Activated naive CD8-positive, alpha-beta T cell treated with anti-CD3 and anti-CD28 coated beads, Interleukin-2, amount 10 ng/mL, durations not matched to agents 7 days and 5 days (primary cell): ENCODE results near the gene ZFTA. TPM values are rescaled to one million over a fixed set of nuclear protein-coding genes. Genes with fewer than 3 reads are reported as not detected.
"Not testable (repeated sequence)": the region's sequence is repeated elsewhere in the genome, so short reads cannot be mapped to it uniquely, and the experiment has no call there.

Experiments
- ATAC-seq: fragments of 150-1000 bp; cut with Tn5 transposase; one replicate; pipeline ENCODE4 v1.10.0; 2021; ENCODE audit warnings: low read depth, moderate library complexity
- POLR2A ChIA-PET: fragments of 350-600 bp; sonication (Branson Sonifier 250); formaldehyde crosslinking; loops from one replicate; lab custom pipeline; 2021; ENCODE audit warnings: antibody characterized with exemption; lab: Charles Lee
- DNase-seq: peaks from one replicate; pipeline ENCODE4 v3.0.0; 2021
- H3K27ac Mint-ChIP-seq: one replicate; pipeline ENCODE4 v1.8.0; 2022; ENCODE audit warnings: mild to moderate bottlenecking, mixed read lengths
- H3K27me3 Mint-ChIP-seq: one replicate; pipeline ENCODE4 v1.8.0; 2022; ENCODE audit warnings: mild to moderate bottlenecking, moderate library complexity, mixed read lengths
- H3K36me3 Mint-ChIP-seq: one replicate; pipeline ENCODE4 v1.8.0; 2021; ENCODE audit warnings: mild to moderate bottlenecking, mixed read lengths
- H3K4me1 Mint-ChIP-seq: one replicate; pipeline ENCODE4 v1.8.0; 2021; ENCODE audit warnings: mixed read lengths
- H3K4me3 Mint-ChIP-seq: one replicate; pipeline ENCODE4 v1.8.0; 2022; ENCODE audit warnings: mild to moderate bottlenecking, moderate library complexity, mixed read lengths
- H3K9me3 Mint-ChIP-seq: one replicate; pipeline ENCODE4 v1.8.0; 2021; ENCODE audit warnings: mixed read lengths
- total RNA-seq, 2 experiments: library from RNA; stranded (reverse); gene quantifications; one replicate each; pipeline ENCODE4 v1.2.3, GENCODE V29; 2021

The ZFTA gene
- total RNA-seq, result 1 to 10 TPM; 4.7 to 5.0 TPM

GRCh38 chr11:63768237-63769041 lies at the start of gene ZFTA:
Gene ZFTA (minus strand): TSS chr11:63768775. CDS start chr11:63768622, 153 bp downstream.
- peaks cover 27% of the 10 kb centered on the region for H3K27me3 Mint-ChIP-seq

GRCh38 chr11:63817758-63818498 lies 49.4 kb upstream of the ZFTA start:
- no peak for DNase-seq
- Mint-ChIP-seq H3K36me3 (peaks cover 39% of the 10 kb centered on the region), H3K27me3 (no peaks in the 10 kb centered on the region), H3K27ac (no peak overlapping the region), H3K9me3 (no peaks in the 10 kb centered on the region), H3K4me1 (peaks cover 29% of the 10 kb centered on the region), H3K4me3 (no peak overlapping the region)
- ATAC-seq, result no peak
- POLR2A ChIA-PET, result no interaction called here

More at GRCh38 chr11:63768237-63769041, at the start of gene ZFTA:
- DNase-seq (peak; percentile 85), ATAC-seq (peak; percentile 57)
- POLR2A ChIA-PET, result interaction anchor here (1.0 to 1.2 kb wide), 4 partner anchors 46 to 178 kb away, joined by 3 to 4 read pairs (median 4); partner anchors contain the start of gene RTN3
- Mint-ChIP-seq H3K36me3 (no peaks in the 10 kb centered on the region), H3K4me1 (peaks cover 5% of the 10 kb centered on the region), H3K27ac (peak within 1 kb of the TSS; percentile 87), H3K4me3 (peak within 1 kb of the TSS; percentile 80), H3K9me3 (no peaks in the 10 kb centered on the region)

GRCh38 chr11:63816732-63817131 lies 48.2 kb upstream of the ZFTA start:
- Mint-ChIP-seq H3K36me3 (peaks cover 33% of the 10 kb centered on the region), H3K27me3 (no peaks in the 10 kb centered on the region), H3K9me3 (no peaks in the 10 kb centered on the region), H3K27ac (no peak overlapping the region), H3K4me1 (peaks cover 34% of the 10 kb centered on the region), H3K4me3 (no peak overlapping the region)
- ATAC-seq (no peak), DNase-seq (no peak)
- POLR2A ChIA-PET, result no interaction called here

GRCh38 chr11:63816166-63816565 lies 47.6 kb upstream of the ZFTA start:
- H3K4me3 Mint-ChIP-seq, result no peak overlapping the region
- no peak for DNase-seq
- H3K27ac Mint-ChIP-seq, result no peak overlapping the region
- H3K27me3 Mint-ChIP-seq, result no peaks in the 10 kb centered on the region
- H3K4me1 Mint-ChIP-seq, result peaks cover 34% of the 10 kb centered on the region
- H3K36me3 Mint-ChIP-seq, result peaks cover 29% of the 10 kb centered on the region
- ATAC-seq, result no peak
- POLR2A ChIA-PET, result no interaction called here
- H3K9me3 Mint-ChIP-seq, result no peaks in the 10 kb centered on the region

GRCh38 chr11:63814383-63814736 lies 45.8 kb upstream of the ZFTA start:
- Mint-ChIP-seq H3K27me3 (no peaks in the 10 kb centered on the region), H3K36me3 (peaks cover 22% of the 10 kb centered on the region), H3K27ac (peak overlapping the region; percentile 60), H3K4me3 (peak overlapping the region; percentile 85), H3K4me1 (peaks cover 37% of the 10 kb centered on the region), H3K9me3 (no peaks in the 10 kb centered on the region)
- POLR2A ChIA-PET, result interaction anchor here (0.6 kb wide), 2 partner anchors 24 to 47 kb away, joined by 3 to 4 read pairs; no protein-coding TSS in a partner anchor
- DNase-seq, result no peak
- no peak for ATAC-seq

- peaks cover 37% of the 10 kb centered on the region for H3K4me1 Mint-ChIP-seq
- ATAC-seq, result peak; percentile 60
- DNase-seq, result peak; percentile 65
- peak overlapping the region; percentile 85 for H3K4me3 Mint-ChIP-seq
- peak overlapping the region; percentile 67 for H3K27ac Mint-ChIP-seq
- POLR2A ChIA-PET, result interaction anchor here (0.6 kb wide), 2 partner anchors 25 to 46 kb away, joined by 3 to 4 read pairs; no protein-coding TSS in a partner anchor
- peaks cover 22% of the 10 kb centered on the region for H3K36me3 Mint-ChIP-seq
- H3K27me3 Mint-ChIP-seq, result no peaks in the 10 kb centered on the region
- no peaks in the 10 kb centered on the region for H3K9me3 Mint-ChIP-seq
Measured at GRCh38 chr11:63813563-63814382, 45.2 kb upstream of the ZFTA start.

- peak; percentile 87 for DNase-seq
- H3K27me3 Mint-ChIP-seq, result no peaks in the 10 kb centered on the region
- POLR2A ChIA-PET, result interaction anchor here (0.7 kb wide), 1 partner anchor 167 kb away, joined by 3 read pairs; no protein-coding TSS in a partner anchor
- peaks cover 37% of the 10 kb centered on the region for H3K4me1 Mint-ChIP-seq
- ATAC-seq, result peak; percentile 86
- peaks cover 22% of the 10 kb centered on the region for H3K36me3 Mint-ChIP-seq
- no peaks in the 10 kb centered on the region for H3K9me3 Mint-ChIP-seq
- peak within 1 kb of the TSS; percentile 67 for H3K27ac Mint-ChIP-seq
- peak within 1 kb of the TSS; percentile 85 for H3K4me3 Mint-ChIP-seq
Measured at GRCh38 chr11:63813035-63813562, 44.5 kb upstream of the ZFTA start, which contains the start of gene SPINDOC. Gene SPINDOC (plus strand): TSS chr11:63813456. CDS start chr11:63813687, 231 bp downstream.

- ATAC-seq (no peak), DNase-seq (no peak)
- no peaks in the 10 kb centered on the region for H3K9me3 Mint-ChIP-seq
- no peak overlapping the region for H3K27ac Mint-ChIP-seq
- POLR2A ChIA-PET, result interaction anchor here (1.1 kb wide), 1 partner anchor 183 kb away, joined by 4 read pairs; no protein-coding TSS in a partner anchor
- H3K36me3 Mint-ChIP-seq, result peaks cover 13% of the 10 kb centered on the region
- no peak overlapping the region for H3K4me3 Mint-ChIP-seq
- H3K4me1 Mint-ChIP-seq, result peaks cover 32% of the 10 kb centered on the region
- no peaks in the 10 kb centered on the region for H3K27me3 Mint-ChIP-seq
Measured at GRCh38 chr11:63811522-63811921, 42.9 kb upstream of the ZFTA start.

- H3K27ac Mint-ChIP-seq, ATAC-seq, H3K9me3 Mint-ChIP-seq, H3K36me3 Mint-ChIP-seq, H3K4me3 Mint-ChIP-seq, H3K27me3 Mint-ChIP-seq, DNase-seq: not testable (repeated sequence)
- H3K4me1 Mint-ChIP-seq, result peaks cover 24% of the 10 kb centered on the region
- POLR2A ChIA-PET, result interaction anchor here (0.6 to 1.1 kb wide), 2 partner anchors 96 to 185 kb away, joined by 3 to 4 read pairs; no protein-coding TSS in a partner anchor
Measured at GRCh38 chr11:63810383-63810782, 41.8 kb upstream of the ZFTA start.

- H3K4me3 Mint-ChIP-seq, result no peak overlapping the region
- DNase-seq, result no peak
- ATAC-seq, result no peak
- peaks cover 2% of the 10 kb centered on the region for H3K4me1 Mint-ChIP-seq
- no peaks in the 10 kb centered on the region for H3K9me3 Mint-ChIP-seq
- POLR2A ChIA-PET, result no interaction called here
- H3K36me3 Mint-ChIP-seq, result no peaks in the 10 kb centered on the region
- H3K27me3 Mint-ChIP-seq, result peaks cover 3% of the 10 kb centered on the region
- no peak overlapping the region for H3K27ac Mint-ChIP-seq
Measured at GRCh38 chr11:63805844-63806415, 37.4 kb upstream of the ZFTA start.

- no peaks in the 10 kb centered on the region for H3K36me3 Mint-ChIP-seq
- no peak for ATAC-seq
- no peaks in the 10 kb centered on the region for H3K4me1 Mint-ChIP-seq
- POLR2A ChIA-PET, result no interaction called here
- no peaks in the 10 kb centered on the region for H3K9me3 Mint-ChIP-seq
- DNase-seq, result no peak
- peaks cover 9% of the 10 kb centered on the region for H3K27me3 Mint-ChIP-seq
- no peak overlapping the region for H3K4me3 Mint-ChIP-seq
- H3K27ac Mint-ChIP-seq, result no peak overlapping the region
Measured at GRCh38 chr11:63804259-63804658, 35.7 kb upstream of the ZFTA start.
